RPMI7951 (cell line): ENCODE results near the gene TIMM17A. TPM values are rescaled to one million over a fixed set of nuclear protein-coding genes. Genes with fewer than 3 reads are reported as not detected.
"Not testable (repeated sequence)": the region's sequence is repeated elsewhere in the genome, so short reads cannot be mapped to it uniquely, and the experiment has no call there.

Experiments
- DNase-seq: peaks from one replicate; pipeline ENCODE4 v3.0.0-alpha.2; 2012; ENCODE audit warnings: low read depth
- total RNA-seq: library from RNA; depleted of rRNA; stranded (reverse); fragments of >200 nt; shearing (Covaris generic); gene quantifications from 2 replicates; pipeline ENCODE4 v1.2.3, GENCODE V29; 2014; rRNA removed

The TIMM17A gene
- total RNA-seq, 1 experiment from 2014 or later, result 74.3 TPM

GRCh38 chr1:202015662-202015937, 60.3 kb downstream of the TIMM17A start:
- DNase-seq, result no peak

GRCh38 chr1:202016022-202016810, 60.9 kb downstream of the TIMM17A start:
- no peak for DNase-seq

- DNase-seq, result no peak
Observed at GRCh38 chr1:202016811-202017748, 61.8 kb downstream of the TIMM17A start.

GRCh38 chr1:202017749-202018467, 62.6 kb downstream of the TIMM17A start:
- DNase-seq, result no peak

- no peak for DNase-seq
Observed at GRCh38 chr1:202018468-202019234, 63.3 kb downstream of the TIMM17A start.

GRCh38 chr1:202019235-202019558, 63.9 kb downstream of the TIMM17A start:
- not testable (repeated sequence) for DNase-seq

Other genes starting within 250 kb of the TIMM17A start
- 16.7 and 22.9 TPM in 2 replicates for gene IPO9, start 126.3 kb upstream of the TIMM17A start, total RNA-seq
- 22.3 and 30.4 TPM in 2 replicates for gene SHISA4, start 66.6 kb upstream of the TIMM17A start, total RNA-seq
- 0.49 and 0.60 TPM in 2 replicates for gene LMOD1, start 9.0 kb upstream of the TIMM17A start, total RNA-seq
- 46.6 and 55.4 TPM in 2 replicates for gene RNPEP, start 27.1 kb downstream of the TIMM17A start, total RNA-seq
- gene ELF3, start 55.1 kb downstream of the TIMM17A start, total RNA-seq, result not detected in 2 replicates
- gene GPR37L1, start 167.4 kb downstream of the TIMM17A start, total RNA-seq, result not detected in 2 replicates
- gene ARL8A, start 189.2 kb downstream of the TIMM17A start, total RNA-seq, result 15.7 and 18.9 TPM in 2 replicates
- gene PTPN7, start 205.1 kb downstream of the TIMM17A start, total RNA-seq, result not detected in 2 replicates
- gene LGR6, start 238.3 kb downstream of the TIMM17A start, total RNA-seq, result 30.3 and 33.4 TPM in 2 replicates